Activated CD4-positive, CD25-positive, alpha-beta regulatory T cell treated with anti-CD3 and anti-CD28 coated beads, Interleukin-2, amount 50 U/mL, for 16 hours (primary cell): ENCODE results near the gene ANKLE2.

ENCODE experiments used
- DNase-seq: peaks from one replicate; pipeline ENCODE4 v3.0.0-alpha.2; 2020; ENCODE audit warnings: low read depth, low spot score

The ANKLE2 gene

DNA sequence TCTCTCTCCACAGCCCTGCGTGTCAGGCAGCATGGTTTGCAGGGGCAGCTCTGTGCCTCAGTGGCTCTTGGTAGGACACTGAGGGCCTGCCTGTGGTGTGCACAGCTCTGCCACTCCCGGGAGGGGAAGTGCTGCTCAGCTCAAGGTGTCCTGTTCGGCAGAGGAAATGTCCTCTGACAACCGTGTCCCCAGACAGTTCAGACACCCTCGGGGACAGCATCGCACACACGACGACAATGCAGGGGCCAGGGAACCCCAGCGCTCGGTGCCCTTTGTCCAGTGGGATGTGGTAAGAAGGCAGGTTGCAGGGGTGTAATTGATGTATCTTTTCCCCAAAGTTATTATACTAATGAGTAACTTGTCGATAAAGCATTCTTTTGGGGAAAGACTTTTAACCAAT, 14.2 kb downstream of the ANKLE2 start:
- DNase-seq: no peak

- DNase-seq: no peak
These were observed 15.0 kb downstream of the ANKLE2 start for GRCh38 chr12:132746613-132747012.

GRCh38 chr12:132743831-132744230, 17.8 kb downstream of the ANKLE2 start:
- no peak for DNase-seq

GRCh38 chr12:132741620-132742019, 20.0 kb downstream of the ANKLE2 start:
- no peak for DNase-seq

GRCh38 chr12:132740652-132741051, 21.0 kb downstream of the ANKLE2 start:
- no peak for DNase-seq

DNA sequence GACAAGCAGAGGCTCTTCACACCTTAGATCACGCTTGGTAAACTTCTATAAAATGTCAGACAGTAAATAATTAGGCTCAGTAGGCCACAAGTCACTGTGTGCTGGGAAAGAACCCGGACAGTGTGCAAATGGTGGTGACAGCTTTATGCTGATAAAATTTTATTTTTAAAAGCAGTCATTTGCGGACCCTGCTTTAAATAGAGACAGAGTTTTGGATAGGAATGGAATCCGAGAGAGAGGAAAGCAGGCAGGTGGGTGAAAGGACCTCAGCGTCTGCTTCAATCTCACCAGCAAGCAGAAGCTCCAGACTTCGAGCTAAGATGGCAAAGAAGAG, 21.4 kb downstream of the ANKLE2 start:
- DNase-seq: no peak

DNA sequence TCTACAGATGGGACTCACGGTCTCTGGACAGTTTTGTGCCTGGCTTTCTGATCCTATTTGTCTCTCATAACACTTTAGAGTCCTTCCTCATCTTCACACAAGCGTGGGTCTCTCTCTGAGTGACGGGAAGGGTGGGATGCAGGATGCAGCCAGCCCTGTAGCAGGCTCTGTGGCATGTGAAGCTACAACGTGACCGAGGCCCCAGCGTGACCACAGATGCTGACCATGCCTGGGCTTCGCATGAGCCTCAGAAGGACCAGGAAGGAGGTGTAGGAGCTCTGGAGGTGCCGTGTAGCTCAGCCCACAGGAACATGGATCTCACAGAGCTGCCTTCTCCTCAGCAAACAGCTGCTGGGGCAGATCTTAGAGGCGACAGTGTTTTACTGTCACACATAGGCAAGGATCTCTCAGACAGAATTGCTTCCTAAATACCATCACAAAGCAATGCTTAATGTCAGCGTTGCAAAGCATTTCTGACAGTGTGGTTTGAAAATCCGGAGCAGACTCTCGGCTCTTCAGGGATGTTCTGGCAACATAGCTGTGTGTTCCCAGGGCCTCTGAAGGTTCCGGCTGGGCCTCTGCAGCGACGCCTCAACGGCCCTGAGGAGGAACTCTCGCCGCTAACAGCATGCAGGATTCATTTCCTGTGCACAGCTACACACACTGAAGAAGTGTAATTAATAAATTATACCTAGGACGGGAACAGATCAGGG, 21.9 kb downstream of the ANKLE2 start:
- no peak for DNase-seq

GRCh38 chr12:132736913-132737312, 24.7 kb downstream of the ANKLE2 start:
- no peak for DNase-seq

GRCh38 chr12:132736378-132736777, 25.3 kb downstream of the ANKLE2 start:
- DNase-seq: no peak

DNA sequence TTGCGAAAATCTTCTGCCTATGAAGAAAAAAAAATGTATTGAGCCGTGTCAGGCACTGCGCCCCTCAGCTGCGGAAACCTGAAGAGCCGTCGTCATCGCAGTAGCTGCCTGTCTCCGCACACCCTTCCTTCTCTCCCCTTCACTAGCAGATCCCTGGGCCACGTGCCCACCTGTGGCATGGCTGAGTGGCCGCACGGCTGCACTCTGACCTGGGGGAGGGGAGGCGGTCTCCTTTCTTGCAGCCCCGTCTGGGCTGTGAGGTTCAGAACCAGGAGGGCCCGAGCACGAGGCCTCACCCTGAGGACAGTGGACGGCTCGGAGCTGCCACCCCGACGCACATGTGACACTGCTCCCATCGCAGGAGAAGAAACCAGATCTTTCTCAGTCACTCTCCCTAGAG, 26.1 kb downstream of the ANKLE2 start:
- DNase-seq: no peak

GRCh38 chr12:132734206-132734605, 27.4 kb downstream of the ANKLE2 start:
- DNase-seq: no peak

GRCh38 chr12:132731574-132731973, 30.1 kb downstream of the ANKLE2 start:
- no peak for DNase-seq

DNA sequence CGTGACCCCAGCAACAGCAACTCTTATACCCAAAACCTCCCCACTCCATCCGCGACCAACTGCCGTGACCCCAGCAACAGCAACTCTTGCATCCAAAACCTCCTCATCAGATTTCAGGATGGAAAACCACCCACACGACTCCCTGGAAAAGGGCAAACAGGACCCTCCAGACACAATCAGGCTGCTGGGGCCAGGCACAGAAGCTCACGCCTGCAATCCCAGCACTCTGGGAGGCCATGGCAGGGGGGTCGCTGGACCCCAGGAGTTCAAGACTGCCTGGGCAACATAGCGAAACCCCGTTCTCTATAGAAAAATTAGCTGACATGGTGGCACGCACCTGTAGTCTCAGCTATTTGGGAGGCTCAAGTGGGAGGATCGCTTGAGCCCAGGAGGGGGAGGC, 31.3 kb downstream of the ANKLE2 start:
- DNase-seq: no peak

- DNase-seq: no peak
These were observed 31.9 kb downstream of the ANKLE2 start for GRCh38 chr12:132729541-132730320.

DNA sequence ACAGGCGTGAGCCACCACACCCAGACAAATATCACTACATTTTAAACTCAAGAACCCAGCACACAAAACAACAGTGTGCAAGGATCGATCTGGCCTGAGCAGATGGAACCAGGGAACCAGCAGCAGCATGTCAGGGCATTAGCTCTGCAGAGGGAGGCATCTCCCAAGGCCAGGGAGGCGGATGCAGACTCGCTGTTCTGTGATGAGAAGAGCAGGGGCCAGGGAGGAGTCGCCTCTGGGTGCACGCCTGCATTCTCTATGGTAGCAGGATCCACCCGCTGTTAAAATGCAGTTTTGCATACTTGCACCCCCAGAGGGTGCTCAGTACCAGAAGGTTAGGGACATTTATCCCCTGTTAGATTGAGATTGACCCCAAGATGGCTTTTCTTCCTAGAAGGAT, 33.1 kb downstream of the ANKLE2 start:
- no peak for DNase-seq

- no peak for DNase-seq
These were observed 34.4 kb downstream of the ANKLE2 start for GRCh38 chr12:132727091-132727794.

- no peak for DNase-seq
These were observed 35.2 kb downstream of the ANKLE2 start for GRCh38 chr12:132726386-132726785.

DNA sequence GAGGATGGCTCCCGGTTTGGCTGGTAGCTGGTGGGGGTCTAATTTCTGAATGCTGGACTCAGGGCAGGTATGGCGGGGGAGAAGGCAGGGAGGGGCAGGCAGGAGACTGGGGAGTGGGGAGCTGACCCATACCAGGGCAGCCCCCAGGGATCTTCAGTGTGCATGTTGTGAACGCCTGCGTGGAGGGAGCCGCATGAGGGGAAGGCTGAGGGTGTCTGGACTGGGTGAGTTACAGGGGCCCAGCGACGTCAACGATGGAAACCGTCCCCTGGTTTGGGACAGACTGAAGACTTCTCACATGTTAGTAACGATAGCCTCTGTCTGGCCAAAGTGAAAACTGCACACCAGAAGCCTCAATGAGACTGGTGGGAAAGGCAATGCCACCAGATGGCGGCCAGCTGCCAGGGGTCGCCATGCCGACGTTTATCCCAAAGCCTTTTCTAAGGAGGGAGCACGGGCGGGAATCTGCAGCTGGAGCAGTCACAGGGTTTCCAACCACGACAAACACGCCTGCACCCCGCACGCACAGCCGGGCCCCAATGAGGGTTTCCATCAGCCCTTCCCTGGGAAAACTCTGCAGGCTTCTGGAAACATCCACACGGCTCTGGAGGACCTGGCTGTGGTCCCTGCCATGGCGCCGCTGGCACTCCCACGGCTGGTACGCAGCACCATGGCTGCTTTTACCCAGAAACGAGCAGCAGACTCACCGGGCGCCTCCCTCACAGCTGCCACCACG, 37.0 kb downstream of the ANKLE2 start:
- DNase-seq: no peak

DNA sequence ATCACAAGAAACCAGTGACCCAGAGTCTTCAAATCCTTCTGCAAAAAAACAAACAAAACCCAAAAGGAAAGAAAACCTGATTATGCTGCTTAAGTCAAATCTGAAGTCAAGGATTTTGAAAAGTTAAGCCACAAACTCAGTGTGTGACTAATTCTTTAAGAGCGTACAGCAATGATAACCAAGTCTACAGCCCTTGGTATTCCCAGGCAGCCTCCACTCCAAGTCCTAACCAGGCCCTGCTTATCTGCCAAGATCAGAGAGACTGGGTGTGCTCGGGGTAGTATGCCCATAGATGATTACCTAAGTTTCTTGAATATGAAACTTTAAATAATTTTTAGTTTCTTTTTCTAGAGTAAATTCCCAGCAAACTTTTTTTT, 37.9 kb downstream of the ANKLE2 start:
- DNase-seq: no peak

- DNase-seq: no peak
These were observed 38.4 kb downstream of the ANKLE2 start for GRCh38 chr12:132723015-132723763.

- no peak for DNase-seq
These were observed 40.9 kb downstream of the ANKLE2 start for GRCh38 chr12:132720606-132721345.
